DMS79 (cell line): Measurements from ENCODE around the gene PDGFA.
A peak's percentile ranks its signal among the peaks of the same experiment; 100 is the strongest.

ENCODE experiments used
- DNase-seq: peaks from one replicate; lab custom pipeline; 2025; lab: John Stamatoyannopoulos, UW

The PDGFA gene

GRCh38 chr7:536231-536630 is 16.6 kb upstream of the PDGFA start:
- DNase-seq: no peak

DNA sequence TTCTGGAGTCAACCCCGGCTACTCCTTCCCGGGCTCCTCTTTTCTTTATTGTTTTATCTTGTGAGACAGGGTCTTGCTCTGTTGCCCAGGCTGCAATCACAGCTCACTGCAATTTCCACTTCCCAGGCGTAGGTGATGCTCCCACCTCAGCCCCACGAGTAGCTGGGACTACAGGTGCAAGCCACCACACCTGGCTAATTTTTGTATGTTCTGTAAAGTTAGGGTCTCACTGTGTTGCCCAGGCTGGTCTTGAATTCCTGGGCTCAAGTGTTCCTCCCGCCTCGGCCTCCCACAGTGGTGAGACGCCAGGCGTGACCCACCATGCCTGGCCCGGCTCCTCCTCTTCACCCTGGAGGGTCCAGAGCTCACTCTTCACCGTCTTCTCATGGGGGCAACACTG is 15.3 kb upstream of the PDGFA start:
- no peak for DNase-seq

DNA sequence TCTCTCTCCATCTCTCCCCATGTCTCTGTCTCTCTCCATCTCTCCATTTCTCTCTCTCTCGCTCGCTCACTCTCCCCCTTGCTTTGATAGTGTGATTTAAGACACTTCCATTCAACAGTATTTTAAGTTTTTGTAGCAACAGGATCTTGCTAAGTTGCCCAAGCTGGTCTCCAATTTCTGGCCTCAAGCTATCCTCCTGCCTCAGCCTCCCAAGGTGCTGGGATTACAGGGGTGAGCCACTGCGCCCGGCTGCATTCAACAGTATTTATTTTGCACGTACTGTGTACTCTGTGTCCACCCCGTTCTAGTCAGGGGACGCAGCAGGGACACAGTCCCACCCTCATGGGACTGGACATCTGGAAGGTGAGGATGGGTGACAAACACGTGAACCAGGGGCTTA is 14.4 kb upstream of the PDGFA start:
- no peak for DNase-seq

GRCh38 chr7:533266-533665 is 13.6 kb upstream of the PDGFA start:
- DNase-seq: no peak

GRCh38 chr7:532379-533143 is 12.9 kb upstream of the PDGFA start:
- DNase-seq: no peak

DNA sequence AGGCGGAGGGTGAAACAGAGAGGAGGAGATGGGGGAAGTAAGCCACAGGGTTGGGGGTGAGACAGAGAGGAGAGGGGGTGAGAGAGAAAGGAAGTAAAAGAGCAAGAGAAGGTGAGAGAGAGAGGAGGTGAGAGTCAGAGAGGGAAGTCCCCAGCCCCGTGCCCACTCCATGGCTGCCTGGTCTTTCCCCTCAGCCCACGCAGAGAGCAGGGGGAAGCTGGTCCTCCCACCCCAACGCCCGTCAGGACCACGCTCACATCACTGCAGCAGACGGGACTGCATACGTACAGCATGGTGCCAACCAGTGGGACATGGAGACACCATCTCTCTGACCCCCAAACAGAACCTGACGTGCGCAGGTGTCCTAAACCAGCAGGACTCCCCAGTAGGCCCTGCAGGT is 12.1 kb upstream of the PDGFA start:
- no peak for DNase-seq

GRCh38 chr7:528451-528850 is 8.8 kb upstream of the PDGFA start:
- DNase-seq: no peak

DNA sequence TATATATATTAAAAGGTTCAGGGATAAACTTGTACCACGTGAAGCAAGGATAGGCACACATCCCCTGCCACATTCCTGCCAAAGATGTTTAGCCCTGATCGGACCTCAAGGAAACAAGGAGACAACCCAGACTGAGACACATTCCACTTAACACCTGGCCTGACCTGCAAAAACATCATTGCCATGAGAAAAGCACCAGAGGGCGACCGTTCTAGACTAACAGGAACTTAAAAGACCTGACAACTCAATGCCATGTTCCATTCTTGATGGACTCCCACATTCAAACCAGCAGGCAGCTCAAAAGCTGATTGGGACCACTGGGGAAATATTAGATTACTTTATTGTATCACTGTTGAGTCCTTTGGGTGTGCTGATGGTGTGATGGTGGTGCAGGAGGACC is 8.1 kb upstream of the PDGFA start:
- no peak for DNase-seq

- DNase-seq: no peak
Measured at GRCh38 chr7:526460-527034, 6.9 kb upstream of the PDGFA start.

- no peak for DNase-seq
Measured at GRCh38 chr7:525740-526139, 6.1 kb upstream of the PDGFA start.

- DNase-seq: no peak
Measured at GRCh38 chr7:524800-525199, 5.2 kb upstream of the PDGFA start.

DNA sequence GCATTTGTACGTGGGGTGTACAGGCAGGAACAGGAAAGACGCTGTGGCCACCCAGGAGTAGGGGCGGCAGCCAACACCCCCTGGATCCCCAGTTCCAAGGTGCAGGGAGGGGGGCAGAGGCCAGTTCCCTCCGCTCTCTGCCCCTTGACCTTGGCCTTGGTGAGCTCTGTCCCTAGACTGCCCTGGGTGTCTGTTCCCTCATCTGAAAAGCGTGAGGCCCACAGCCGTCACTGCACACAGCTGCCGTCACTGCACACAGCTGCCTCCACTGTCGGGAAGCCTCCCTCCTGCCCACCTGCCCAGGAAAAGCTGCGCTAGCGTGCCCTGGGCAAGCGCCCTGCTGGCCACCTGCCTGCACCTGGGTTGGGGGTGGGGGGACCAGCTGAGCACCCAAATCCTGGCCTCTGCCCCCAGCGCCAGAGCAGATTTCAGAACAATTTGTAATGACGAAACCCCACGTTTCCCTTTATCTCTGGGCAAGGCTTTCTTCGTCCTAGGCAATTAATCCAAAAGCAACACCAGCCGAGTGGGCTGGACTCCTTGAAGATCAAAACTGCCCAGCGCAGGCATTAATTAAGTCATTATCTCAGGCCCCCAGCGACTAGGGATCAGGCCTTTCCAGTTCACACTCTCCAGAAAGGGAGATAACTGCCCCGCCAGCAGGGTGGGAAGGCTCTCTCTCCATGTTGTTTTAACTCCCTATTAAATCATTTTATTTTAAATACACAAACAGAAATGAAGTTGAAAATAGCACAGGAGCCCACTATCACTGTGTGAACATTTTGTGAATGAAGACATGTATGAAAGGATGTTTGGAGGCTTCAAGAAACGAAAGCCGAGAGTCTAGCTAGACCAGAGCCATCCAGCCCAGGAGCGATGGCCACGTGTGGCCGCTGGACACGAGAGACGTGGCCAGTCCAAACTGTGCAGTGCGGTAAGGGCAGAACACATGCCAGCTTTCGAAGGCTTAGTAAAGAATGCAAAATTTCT is 4.0 kb upstream of the PDGFA start:
- DNase-seq: no peak

DNA sequence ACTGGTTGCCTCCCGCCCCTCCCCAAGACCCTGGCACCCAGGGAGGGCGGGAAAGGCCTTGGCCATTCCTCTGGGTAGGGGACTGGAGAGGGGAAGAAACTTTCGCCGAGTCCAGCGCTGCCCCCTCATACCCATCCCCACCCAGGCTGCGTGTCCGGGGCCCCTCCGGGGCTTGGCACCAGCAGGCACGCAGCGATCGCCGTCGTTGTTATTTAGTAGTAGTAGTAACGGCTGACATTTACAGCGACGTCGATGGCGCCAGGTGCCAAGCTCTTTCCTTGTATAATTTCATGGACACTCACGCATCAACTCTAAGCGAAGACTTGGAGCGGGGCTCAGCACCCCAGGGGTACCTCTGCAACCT is 3.3 kb upstream of the PDGFA start:
- DNase-seq: no peak

GRCh38 chr7:522071-522950 is 2.7 kb upstream of the PDGFA start:
- DNase-seq: peak; percentile 33

DNA sequence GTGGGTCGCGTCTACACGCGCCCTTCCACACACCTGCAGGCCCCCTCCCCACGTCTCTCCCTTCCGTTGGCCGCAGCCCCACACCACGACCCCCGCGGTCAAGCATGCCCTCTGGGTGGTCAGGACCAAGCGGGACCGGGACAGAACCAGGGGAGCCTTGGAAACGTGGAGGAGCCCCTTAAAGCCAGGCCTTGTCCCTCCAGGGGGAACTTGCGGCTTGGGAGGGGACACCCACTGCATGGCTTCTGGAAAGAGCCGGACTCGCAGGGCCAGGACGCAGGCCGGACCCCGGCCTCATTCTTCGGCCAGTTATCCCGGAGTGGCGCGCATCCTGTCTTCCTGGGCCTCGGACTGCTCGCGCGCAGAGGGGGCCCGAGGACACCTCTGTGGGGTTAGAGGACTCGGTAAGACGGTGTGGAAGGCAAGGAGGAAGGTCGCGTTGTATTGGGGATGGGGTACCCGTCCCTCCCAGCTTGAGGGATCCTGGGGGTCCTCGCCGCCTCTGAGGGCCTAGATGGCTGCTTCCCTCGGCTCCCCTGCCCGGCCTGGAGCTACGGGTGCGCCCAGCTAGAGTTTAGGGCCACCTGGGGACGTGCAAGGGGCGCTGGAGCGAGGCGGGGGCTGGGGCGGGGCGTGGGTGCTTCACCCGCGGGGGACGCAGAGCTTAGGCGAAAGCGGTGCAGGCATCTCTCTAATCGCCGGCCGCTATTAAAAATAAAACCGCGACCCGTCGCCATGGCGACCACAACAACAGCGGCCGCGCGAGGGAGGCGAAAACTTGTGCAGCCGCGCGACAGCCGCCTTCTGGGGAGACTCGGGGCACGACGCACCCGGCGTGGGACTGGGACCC is 1.8 kb upstream of the PDGFA start:
- DNase-seq: peak; percentile 13

DNA sequence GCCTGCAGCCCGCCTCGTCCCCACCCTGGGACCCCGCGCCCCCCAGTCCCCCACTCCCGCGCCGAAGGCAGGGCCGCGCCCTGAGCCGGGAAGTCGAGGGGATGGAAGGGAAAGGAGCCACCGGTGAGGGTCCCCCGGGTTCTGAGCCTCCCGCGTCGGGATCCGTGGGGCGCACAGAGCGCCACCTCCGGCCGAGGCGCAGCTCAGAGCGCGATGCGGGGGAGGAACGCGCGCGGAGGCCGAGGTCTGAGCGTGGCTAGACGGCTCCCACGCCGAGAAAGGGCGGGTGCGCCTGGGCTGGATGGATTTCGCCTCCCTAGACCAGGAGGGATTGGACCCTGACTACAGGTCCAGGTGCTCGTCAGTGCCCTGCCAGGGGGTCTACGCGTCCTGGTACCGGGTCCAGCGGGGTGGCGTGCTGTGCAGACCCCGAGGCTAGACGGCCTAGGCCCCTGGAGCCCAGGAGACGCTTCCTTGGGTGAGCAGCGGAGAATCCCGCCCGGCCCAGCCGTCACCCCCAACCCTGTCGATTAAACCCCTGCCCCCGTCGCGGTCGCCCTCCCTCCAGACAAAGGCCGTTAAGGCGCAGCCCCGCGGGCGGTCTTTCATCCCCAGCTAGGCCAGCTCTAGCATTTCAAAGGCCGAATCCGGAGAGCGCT is 986 bp upstream of the PDGFA start:
- DNase-seq: no peak

GRCh38 chr7:518630-519483 is 789 bp downstream of the PDGFA start:
- peak; percentile 29 for DNase-seq

DNA sequence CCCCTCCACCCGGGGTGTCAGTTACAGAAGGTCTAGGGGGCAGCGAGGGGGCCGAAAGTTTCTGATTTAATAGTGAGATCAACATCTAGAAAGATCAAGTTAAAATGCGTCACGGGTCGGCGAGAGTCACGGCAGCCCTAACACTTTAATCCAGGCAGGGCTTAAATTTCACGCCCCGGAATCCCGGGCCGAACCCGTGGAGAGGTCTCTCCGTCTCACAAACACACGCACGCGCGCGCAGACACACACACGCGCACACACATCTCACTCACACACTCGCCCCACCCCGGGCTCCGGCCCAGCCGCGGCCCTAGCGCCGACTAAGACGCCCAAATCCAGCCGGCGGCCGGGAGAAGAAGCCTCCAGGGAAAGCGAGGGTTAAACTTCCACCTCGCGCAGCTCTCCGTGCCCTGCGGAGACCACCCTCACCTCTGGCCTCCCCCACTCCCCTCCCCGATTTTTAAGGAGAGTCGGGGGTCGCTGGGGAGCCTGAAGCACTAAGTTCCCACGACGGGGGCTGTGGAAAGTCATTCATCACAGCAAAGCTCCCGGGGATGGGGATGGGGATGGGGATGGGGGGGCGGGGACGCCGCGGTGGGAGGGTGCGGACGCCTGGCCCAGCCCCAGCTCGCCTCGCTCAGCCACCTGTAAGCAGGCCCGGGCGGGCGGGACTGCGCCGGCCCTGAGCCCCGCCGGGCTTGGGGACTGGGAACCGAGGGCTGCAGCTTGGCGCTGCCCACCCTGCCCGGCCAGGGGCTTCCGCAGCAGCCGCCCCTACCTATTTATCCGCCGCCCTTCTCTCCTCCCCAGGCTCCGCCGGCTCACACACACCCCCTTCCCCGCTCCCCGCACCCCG is 1.6 kb downstream of the PDGFA start:
- no peak for DNase-seq
